NT2/D1 (cell line): ENCODE measurements around the gene DCLK1.

ENCODE experiments used
- SUZ12 ChIP-seq: IDR thresholded peaks from 2 replicates; pipeline ENCODE4 v1.6.1; 2011; ENCODE audit not compliant: insufficient read length, insufficient read depth; ENCODE audit errors: extremely low read depth
- YY1 ChIP-seq: IDR thresholded peaks from 2 replicates; pipeline ENCODE4 v1.6.1; 2011; ENCODE audit not compliant: insufficient read length, insufficient read depth

GRCh38 chr13:35879111-35879510 lies 252.1 kb downstream of the DCLK1 start:
- no peak for TF ChIP-seq SUZ12
- no peak for TF ChIP-seq YY1
